A673 (cell line): ENCODE measurements around the gene PLB1. TPM values are rescaled to one million over a fixed set of nuclear protein-coding genes. Genes with fewer than 3 reads are reported as not detected.

ENCODE experiments used
- BruUV-seq: library from RNA; stranded (reverse); fragments of 400-500 nt; replicated peaks from 2 replicates; lab custom pipeline; 2021; lab: Mats Ljungman, UMichigan
- CTCF ChIA-PET: fragments of 300-600 bp; sonication (Branson Sonifier 250); formaldehyde crosslinking; loops from one replicate; lab custom pipeline; 2022; ENCODE audit warnings: antibody characterized with exemption; lab: Charles Lee
- POLR2A ChIA-PET: fragments of 300-600 bp; sonication (Branson Sonifier 250); formaldehyde crosslinking; loops from one replicate; lab custom pipeline; 2022; ENCODE audit warnings: antibody characterized with exemption; ENCODE audit not compliant: low non-redundant PET; lab: Charles Lee
- DNase-seq: peaks from one replicate; pipeline ENCODE4 v3.0.0-alpha.2; 2015; ENCODE audit warnings: low spot score
- H3K27ac ChIP-seq: fragments of 200-600 bp; sonication (generic); 2 replicates; pipeline ENCODE4 v1.5.1; 2016; ENCODE audit warnings: mixed run types, low read depth, mild to moderate bottlenecking, mixed read lengths, antibody characterized with exemption, low read length; ENCODE audit not compliant: poor library complexity, severe bottlenecking
- H3K27me3 ChIP-seq: fragments of 200-600 bp; sonication (generic); replicated peaks from 2 replicates; pipeline ENCODE4 v1.6.1; 2017; ENCODE audit warnings: mixed run types, low read depth, mild to moderate bottlenecking, mixed read lengths, antibody characterized with exemption, low read length; ENCODE audit not compliant: insufficient read depth, poor library complexity
- H3K36me3 ChIP-seq: fragments of 200-600 bp; sonication (generic); 2 replicates; pipeline ENCODE4 v1.6.1; 2016; ENCODE audit warnings: mixed run types, mild to moderate bottlenecking, mixed read lengths, antibody characterized with exemption, low read length; ENCODE audit not compliant: insufficient read depth, poor library complexity, severe bottlenecking
- H3K4me1 ChIP-seq: fragments of 200-600 bp; sonication (generic); 2 replicates; pipeline ENCODE4 v1.6.1; 2017; ENCODE audit warnings: mixed run types, mild to moderate bottlenecking, mixed read lengths, antibody characterized with exemption, low read length; ENCODE audit not compliant: insufficient read depth, poor library complexity, severe bottlenecking
- H3K4me3 ChIP-seq: fragments of 200-600 bp; sonication (generic); 2 replicates; pipeline ENCODE4 v1.5.1; 2016; ENCODE audit warnings: low read depth, mixed run types, mild to moderate bottlenecking, mixed read lengths, low read length; ENCODE audit not compliant: poor library complexity, severe bottlenecking
- H3K9me3 ChIP-seq: fragments of 200-600 bp; sonication (generic); 2 replicates; pipeline ENCODE4 v1.6.1; 2016; ENCODE audit warnings: mixed run types, low read depth, mild to moderate bottlenecking, mixed read lengths, antibody characterized with exemption, low read length; ENCODE audit not compliant: poor library complexity, severe bottlenecking
- EZH2 ChIP-seq: fragments of 200-600 bp; sonication (generic); IDR thresholded peaks from 2 replicates; pipeline ENCODE4 v1.6.1; 2017; ENCODE audit warnings: borderline replicate concordance, low read depth, mild to moderate bottlenecking, mixed read lengths, antibody characterized with exemption, low read length; ENCODE audit not compliant: poor library complexity, severe bottlenecking
- intact Hi-C: fragments of 100-400 bp; cut with micrococcal nuclease; formaldehyde crosslinking; loops from one replicate; pipeline ENCODE4 v1.10.0; 2022; ENCODE audit not compliant: unreplicated experiment
- total RNA-seq: library from RNA; stranded (reverse); gene quantifications from 2 replicates; pipeline ENCODE4 v1.2.3, GENCODE V29; 2021
- TF ChIP-seq, protein P1 (sequence below): fragments of 300-800, 200-600 bp; sonication (generic); conservative IDR thresholded peaks from 2 replicates; pipeline ENCODE4 v1.5.1; 2017; ENCODE audit warnings: low read depth, mild to moderate bottlenecking, antibody characterized with exemption, low read length, moderate library complexity, mixed read lengths

The PLB1 gene
- total RNA-seq, 1 experiment from 2014 or later: 0.39 TPM

DNA sequence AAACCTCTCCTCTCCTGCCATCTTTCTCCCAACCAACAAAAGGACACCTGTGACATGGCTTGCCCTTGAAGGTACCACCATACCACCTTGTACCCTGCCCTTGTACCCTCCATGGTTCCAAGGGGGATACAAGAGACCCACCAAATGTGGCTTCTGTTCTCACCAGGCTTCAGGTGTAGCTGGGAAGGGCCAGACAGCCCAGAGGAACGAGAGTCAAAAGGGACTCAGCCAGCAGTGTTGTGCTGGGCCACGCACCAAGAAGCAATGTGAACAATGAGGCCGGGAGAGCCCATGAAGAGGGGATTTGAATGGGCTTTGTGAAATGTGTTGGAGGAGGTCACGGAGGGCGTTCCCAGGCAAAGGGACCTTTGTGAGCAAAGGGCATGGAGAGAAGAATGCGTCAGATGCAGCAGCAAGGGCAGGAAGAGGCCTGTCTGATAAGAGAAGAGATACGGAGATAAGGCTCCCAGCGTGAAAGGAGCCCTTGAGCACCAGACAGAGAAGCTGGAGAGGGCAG is 48.6 kb downstream of the PLB1 start:
- BruUV-seq: no TSS peak
- no peaks in the 10 kb centered on the region for H3K27me3 ChIP-seq
- H3K4me1 ChIP-seq: peaks cover 7% of the 10 kb centered on the region
- no peak for TF ChIP-seq EZH2
- TF ChIP-seq, protein P1, sequence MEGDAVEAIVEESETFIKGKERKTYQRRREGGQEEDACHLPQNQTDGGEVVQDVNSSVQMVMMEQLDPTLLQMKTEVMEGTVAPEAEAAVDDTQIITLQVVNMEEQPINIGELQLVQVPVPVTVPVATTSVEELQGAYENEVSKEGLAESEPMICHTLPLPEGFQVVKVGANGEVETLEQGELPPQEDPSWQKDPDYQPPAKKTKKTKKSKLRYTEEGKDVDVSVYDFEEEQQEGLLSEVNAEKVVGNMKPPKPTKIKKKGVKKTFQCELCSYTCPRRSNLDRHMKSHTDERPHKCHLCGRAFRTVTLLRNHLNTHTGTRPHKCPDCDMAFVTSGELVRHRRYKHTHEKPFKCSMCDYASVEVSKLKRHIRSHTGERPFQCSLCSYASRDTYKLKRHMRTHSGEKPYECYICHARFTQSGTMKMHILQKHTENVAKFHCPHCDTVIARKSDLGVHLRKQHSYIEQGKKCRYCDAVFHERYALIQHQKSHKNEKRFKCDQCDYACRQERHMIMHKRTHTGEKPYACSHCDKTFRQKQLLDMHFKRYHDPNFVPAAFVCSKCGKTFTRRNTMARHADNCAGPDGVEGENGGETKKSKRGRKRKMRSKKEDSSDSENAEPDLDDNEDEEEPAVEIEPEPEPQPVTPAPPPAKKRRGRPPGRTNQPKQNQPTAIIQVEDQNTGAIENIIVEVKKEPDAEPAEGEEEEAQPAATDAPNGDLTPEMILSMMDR: no peak
- ChIA-PET CTCF (no interaction called here), POLR2A (no interaction called here)
- H3K36me3 ChIP-seq: no peaks in the 10 kb centered on the region
- DNase-seq: no peak
- intact Hi-C loops: no loop called here
- H3K4me3 ChIP-seq: no peak overlapping the region
- H3K9me3 ChIP-seq: no peaks in the 10 kb centered on the region
- H3K27ac ChIP-seq: no peak overlapping the region

DNA sequence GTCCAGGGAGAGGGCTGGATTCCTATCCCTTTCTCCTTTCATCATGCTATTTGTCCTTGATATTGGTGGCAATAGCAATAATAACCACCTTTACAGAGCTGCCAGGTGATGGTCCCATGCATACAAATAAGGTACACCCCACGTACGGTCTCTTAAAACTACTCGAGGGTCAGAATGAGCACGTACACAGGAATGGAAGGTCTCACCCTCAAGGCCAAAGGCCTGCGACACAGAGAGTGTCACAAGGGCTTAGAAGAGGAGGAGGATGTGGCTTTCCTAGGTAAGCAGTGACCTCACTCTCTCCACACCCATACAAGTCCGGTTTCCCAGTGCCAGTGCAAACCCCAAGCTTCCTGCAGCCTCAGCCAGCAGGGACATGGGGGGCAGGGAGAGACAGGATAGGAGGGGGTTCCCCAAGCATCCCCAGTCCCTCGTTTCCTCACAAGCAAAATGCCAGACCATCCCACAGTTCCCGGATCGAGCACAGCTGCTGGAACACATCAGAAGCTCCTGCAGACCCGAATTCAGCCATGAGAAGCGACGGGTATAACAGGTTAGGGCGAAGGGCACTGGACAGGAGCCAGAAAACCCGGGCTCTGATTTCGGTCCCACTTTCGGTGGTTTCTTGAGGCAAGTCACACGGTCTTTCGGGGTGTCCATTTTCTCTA is 49.2 kb downstream of the PLB1 start:
- no peak for DNase-seq
- CTCF ChIA-PET: no interaction called here

DNA sequence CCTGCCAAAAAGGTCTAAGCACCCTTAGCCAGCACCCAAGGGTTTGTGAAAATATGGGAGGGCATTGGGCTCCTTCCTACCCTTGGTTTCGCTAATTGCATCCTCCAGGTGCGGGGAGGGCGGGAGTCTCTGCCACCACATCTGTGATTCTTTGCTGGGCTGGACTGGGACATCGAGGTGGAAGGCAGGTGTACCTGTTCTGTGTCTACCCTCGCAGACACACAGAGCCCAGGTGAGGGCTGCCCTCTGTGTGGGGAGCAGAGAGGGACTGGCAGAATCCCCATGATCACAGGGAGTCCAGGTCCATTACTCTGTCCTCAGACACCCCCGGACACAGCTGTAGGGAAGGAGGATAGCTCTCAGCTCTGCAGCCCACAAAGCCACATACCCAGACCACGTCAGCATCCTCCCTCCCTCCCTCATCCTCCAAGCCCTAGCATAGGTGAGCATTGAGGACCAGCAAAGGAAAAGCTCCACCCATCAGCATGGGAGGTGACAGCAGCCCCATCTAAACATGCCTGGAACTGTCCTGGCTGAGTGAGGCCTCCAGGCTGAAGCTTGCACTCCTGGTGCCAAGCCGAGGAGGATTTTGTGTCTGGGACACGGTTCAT is 49.8 kb downstream of the PLB1 start:
- intact Hi-C loops: no loop called here
- Histone ChIP-seq H3K36me3 (no peaks in the 10 kb centered on the region), H3K4me3 (no peak overlapping the region), H3K27ac (no peak overlapping the region), H3K4me1 (peaks cover 7% of the 10 kb centered on the region), H3K9me3 (no peaks in the 10 kb centered on the region), H3K27me3 (no peaks in the 10 kb centered on the region)
- CTCF ChIA-PET: no interaction called here
- no TSS peak for BruUV-seq
- TF ChIP-seq EZH2: no peak
- TF ChIP-seq, protein P1: no peak
- no peak for DNase-seq
- POLR2A ChIA-PET: no interaction called here

More for the DNA sequence above, 49.2 kb downstream of the PLB1 start:
- Histone ChIP-seq H3K36me3 (no peaks in the 10 kb centered on the region), H3K4me1 (peaks cover 7% of the 10 kb centered on the region), H3K27ac (no peak overlapping the region), H3K9me3 (no peaks in the 10 kb centered on the region), H3K27me3 (no peaks in the 10 kb centered on the region), H3K4me3 (no peak overlapping the region)
- BruUV-seq: no TSS peak
- no peak for TF ChIP-seq EZH2
- TF ChIP-seq, protein P1: no peak
- POLR2A ChIA-PET: no interaction called here
- intact Hi-C loops: no loop called here
